AG09319 (cell line): ENCODE data around the gene RALGPS2.
"Not testable (repeated sequence)": the region's sequence is repeated elsewhere in the genome, so short reads cannot be mapped to it uniquely, and the experiment has no call there.

Source experiments
- DNase-seq: peaks from one replicate; pipeline ENCODE4 v3.0.0-alpha.2; 2010; ENCODE audit warnings: low read depth; ENCODE audit errors: extremely low read depth
- CTCF ChIP-seq: IDR thresholded peaks from 2 replicates; pipeline ENCODE4 v1.5.1; 2011; ENCODE audit warnings: low read depth, mild to moderate bottlenecking, inconsistent platforms, low read length, moderate library complexity

The RALGPS2 gene

GRCh38 chr1:178746345-178746744 is 21.3 kb downstream of the RALGPS2 start:
- DNase-seq = no peak
- TF ChIP-seq CTCF = no peak

GRCh38 chr1:178747361-178747760 is 22.3 kb downstream of the RALGPS2 start:
- not testable (repeated sequence) for DNase-seq

- no peak for DNase-seq
- TF ChIP-seq CTCF = no peak
Observed at GRCh38 chr1:178749581-178750166, 24.6 kb downstream of the RALGPS2 start.

GRCh38 chr1:178751046-178751445 is 26.0 kb downstream of the RALGPS2 start:
- DNase-seq = no peak
- no peak for TF ChIP-seq CTCF

- no peak for TF ChIP-seq CTCF
- no peak for DNase-seq
Observed at GRCh38 chr1:178752891-178753290, 27.8 kb downstream of the RALGPS2 start.

GRCh38 chr1:178754655-178755256 is 29.7 kb downstream of the RALGPS2 start:
- DNase-seq = not testable (repeated sequence)

GRCh38 chr1:178768423-178768822 is 43.4 kb downstream of the RALGPS2 start:
- DNase-seq = no peak
- TF ChIP-seq CTCF = peak; percentile 67

GRCh38 chr1:178772952-178773351 is 47.9 kb downstream of the RALGPS2 start:
- DNase-seq = no peak

More at GRCh38 chr1:178772952-178773351, 47.9 kb downstream of the RALGPS2 start:
- no peak for TF ChIP-seq CTCF
